Measurements from ENCODE around the gene BAD.
A peak's percentile ranks its signal among the peaks of the same experiment; 100 is the strongest.
"Not testable (repeated sequence)": the region's sequence is repeated elsewhere in the genome, so short reads cannot be mapped to it uniquely, and the experiment has no call there.

BAD gene

DNA sequence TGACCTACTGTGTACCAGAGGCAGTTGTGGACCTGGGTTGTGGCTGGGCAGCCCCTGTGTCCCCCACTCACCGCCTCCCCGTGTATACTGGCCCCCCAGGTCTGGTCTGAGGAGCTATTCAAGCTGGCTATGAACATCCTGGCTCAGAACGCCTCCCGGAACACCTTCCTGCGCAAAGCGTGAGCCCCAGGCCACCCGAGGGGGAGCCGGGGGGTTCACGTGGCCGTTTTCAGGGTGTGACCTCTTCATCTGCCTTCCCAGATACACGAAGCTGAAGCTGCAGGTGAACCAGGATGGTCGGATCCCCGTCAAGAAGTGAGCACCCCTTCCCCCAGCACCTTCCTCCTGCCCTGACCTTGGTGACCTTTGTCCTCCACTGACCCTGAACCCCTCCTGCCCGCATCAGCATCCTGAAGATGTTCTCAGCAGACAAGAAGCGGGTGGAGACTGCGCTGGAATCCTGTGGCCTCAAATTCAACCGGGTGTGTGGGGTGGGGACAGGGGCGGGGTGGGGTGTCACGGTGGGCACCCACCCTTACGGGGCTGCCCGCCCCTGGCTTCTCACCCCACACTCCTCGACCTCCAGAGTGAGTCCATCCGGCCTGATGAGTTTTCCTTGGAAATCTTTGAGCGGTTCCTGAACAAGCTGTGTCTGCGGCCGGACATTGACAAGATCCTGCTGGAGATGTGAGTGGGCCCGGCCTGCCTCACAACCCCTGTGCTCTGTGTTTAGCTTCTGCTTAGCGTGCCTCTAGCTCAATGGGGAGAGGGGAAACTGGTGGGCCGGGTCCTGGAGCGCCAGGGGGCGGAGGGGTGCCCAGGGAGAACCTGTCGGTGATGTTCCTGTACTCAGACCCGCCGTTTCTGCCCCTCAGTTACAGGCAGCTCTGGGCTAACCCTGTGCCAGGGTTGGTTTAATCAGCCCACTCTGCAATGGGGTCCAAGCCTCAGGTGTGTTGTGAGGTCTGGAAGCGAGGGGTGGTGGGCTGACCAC, 29.0 kb downstream of the BAD start:
- DNase-seq: no peak

- no peak for DNase-seq
Measured at GRCh38 chr11:64254326-64254725, 30.1 kb downstream of the BAD start.

- no peak for DNase-seq
Measured at GRCh38 chr11:64253481-64253880, 31.0 kb downstream of the BAD start.

DNA sequence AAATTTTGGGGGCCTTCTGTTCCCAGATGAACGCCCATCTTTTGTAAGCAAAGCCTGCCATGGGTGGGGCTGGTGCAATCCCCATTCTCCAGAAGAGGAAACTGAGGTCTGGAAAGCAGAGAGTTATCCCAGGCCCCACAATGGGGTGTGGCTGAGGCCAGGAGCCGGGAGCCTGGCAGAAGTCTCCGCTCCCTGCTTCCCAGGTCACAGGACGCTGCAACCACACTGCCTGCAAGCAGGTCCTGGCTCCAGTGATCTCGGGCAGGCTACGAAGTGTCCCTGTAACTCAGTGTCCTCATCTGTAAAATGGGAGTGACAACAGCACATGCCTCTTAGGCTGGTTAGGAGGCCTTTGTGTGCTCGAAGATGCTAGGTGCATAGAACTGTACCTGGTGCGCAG, 31.4 kb downstream of the BAD start:
- DNase-seq: no peak

GRCh38 chr11:64252003-64252872, 32.2 kb downstream of the BAD start:
- DNase-seq: no peak

DNA sequence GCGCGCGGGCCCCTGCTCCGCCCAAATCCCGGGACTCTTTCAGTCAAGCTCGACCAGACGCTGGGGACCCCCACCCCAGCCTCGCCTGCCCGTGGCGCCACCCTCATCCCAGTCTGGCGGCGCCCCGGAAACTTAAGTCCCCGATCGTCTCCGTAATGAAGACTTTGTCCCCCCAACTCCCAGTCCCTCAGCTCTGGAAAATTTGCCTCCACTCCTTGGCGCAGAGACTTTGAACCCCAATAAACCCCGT, 32.8 kb downstream of the BAD start:
- no peak for DNase-seq

GRCh38 chr11:64251016-64251752, 33.3 kb downstream of the BAD start, which contains the start of gene PLCB3:
PLCB3 (plus strand) TSS chr11:64251530; CDS start chr11:64251650, 120 bp downstream.
- peak; percentile 55 for DNase-seq

- no peak for DNase-seq
Measured at GRCh38 chr11:64250415-64251015, 34.0 kb downstream of the BAD start.

- no peak for DNase-seq
Measured at GRCh38 chr11:64249563-64250414, 34.7 kb downstream of the BAD start.

- DNase-seq: no peak
Measured at GRCh38 chr11:64249038-64249437, 35.4 kb downstream of the BAD start.

GRCh38 chr11:64248578-64248977, 35.9 kb downstream of the BAD start:
- no peak for DNase-seq

- DNase-seq: no peak
Measured at GRCh38 chr11:64247729-64248531, 36.5 kb downstream of the BAD start.

- DNase-seq: peak; percentile 90
Measured at GRCh38 chr11:64246871-64247728, 37.4 kb downstream of the BAD start, which contains the start of gene PPP1R14B. PPP1R14B (minus strand) TSS chr11:64246943; CDS start chr11:64246673, 270 bp downstream.

- DNase-seq: not testable (repeated sequence)
Measured at GRCh38 chr11:64246621-64246870, 37.9 kb downstream of the BAD start.

DNA sequence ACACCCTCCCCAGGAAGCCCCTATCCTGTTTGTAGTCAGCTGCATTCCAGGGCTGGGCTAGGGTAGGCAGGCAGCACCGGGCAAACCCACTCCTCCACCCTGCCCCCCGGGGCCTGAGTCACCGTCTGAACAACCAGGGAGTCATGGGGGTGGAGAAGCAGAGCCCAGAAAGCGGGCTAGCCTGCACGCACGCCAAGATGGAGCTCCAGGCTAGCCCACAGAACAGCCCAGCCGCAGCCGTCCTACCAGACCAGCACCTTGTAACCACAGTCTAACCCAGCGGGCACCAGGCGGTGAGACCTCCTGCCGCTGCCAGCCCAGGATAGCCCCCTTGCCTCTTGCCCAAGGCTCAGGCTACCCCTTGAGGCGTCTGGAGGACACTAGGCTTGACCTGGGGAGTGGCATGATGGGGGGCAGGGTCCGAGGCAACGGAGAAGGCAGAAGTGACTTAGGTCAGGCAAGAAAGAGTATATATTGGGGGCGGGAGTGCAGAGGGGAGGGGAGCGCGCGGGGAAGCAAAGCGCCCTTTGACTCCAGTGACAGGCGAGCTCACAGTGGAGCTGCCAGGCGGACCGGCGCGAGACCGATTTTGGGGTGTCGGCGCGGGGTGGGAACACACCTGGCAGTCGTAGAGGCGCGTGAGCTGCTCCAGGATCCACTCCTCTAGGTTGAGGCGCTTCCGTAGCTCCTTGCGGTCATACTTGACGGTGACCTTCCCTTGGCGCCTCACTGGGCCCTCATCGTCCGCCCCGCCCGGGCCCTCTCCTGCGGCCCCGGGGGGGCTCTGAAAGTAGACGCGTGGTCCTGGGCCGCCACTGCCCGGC, 38.5 kb downstream of the BAD start:
- peak; percentile 77 for DNase-seq

DNA sequence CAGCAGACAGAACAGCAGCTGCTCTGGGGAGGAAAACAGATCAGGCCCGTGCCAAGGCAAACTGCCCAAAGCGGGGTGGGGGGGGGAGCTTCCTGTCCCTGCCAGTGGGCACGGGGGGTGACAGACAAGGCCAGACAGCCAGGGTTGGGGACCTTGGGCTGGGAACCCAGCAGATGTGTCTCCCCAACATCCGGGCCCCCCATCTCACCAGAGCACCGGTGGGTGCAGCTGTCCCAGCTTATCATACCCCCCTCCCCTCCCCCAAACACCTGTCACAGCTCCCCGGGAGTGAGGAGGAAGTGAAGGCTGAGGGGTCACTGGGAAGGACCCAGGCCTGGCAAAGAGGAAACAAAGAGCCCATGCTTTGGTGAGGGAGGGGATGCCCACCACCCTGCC, 39.1 kb downstream of the BAD start:
- DNase-seq: no peak

- no peak for DNase-seq
Measured at GRCh38 chr11:64244966-64245365, 39.5 kb downstream of the BAD start.

DNA sequence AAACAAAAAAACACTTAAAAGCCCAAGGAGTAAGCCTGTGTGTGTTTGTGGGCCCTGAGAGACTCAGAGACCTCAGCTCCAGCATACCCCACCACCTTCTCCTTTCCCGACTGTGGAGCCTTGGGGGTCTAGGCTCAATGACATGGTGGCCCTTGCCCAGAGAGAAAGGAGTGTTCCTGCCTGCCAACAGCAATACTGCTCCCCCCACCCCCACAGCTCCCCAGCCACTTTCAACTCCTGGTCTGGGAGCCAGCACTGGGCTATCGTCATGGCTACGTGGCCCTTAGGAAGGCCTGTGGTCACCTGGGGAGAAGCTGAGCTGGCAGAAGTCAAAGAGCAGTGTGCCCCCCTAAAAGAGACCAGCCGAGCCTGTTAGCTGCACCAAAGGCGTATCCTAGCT, 40.4 kb downstream of the BAD start:
- DNase-seq: no peak

GRCh38 chr11:64243236-64243854, 41.1 kb downstream of the BAD start:
- no peak for DNase-seq
